WERI-Rb-1 (cell line): ENCODE measurements around the gene PRR5.

ENCODE experiments used
- DNase-seq: peaks from one replicate; pipeline ENCODE4 v3.0.0-alpha.2; 2020
- H3K27ac ChIP-seq: fragments of 250-450 bp; sonication (Bioruptor Pico); 2 replicates; pipeline ENCODE4 v1.5.1; 2020; ENCODE audit warnings: mild to moderate bottlenecking, moderate library complexity
- H3K27me3 ChIP-seq: fragments of 250-450 bp; sonication (Bioruptor Pico); 2 replicates; pipeline ENCODE4 v1.5.1; 2021; ENCODE audit warnings: mild to moderate bottlenecking, low read depth, moderate library complexity; ENCODE audit not compliant: insufficient read depth, severe bottlenecking
- H3K36me3 ChIP-seq: fragments of 250-450 bp; sonication (Bioruptor Pico); 2 replicates; pipeline ENCODE4 v1.5.1; 2020; ENCODE audit warnings: mild to moderate bottlenecking, moderate library complexity
- H3K4me3 ChIP-seq: 2 replicates; pipeline ENCODE4 v1.5.1; 2011; ENCODE audit warnings: low read depth, mild to moderate bottlenecking, control low read depth, low read length
- H3K9me3 ChIP-seq: fragments of 250-450 bp; sonication (Bioruptor Pico); 2 replicates; pipeline ENCODE4 v1.5.1; 2021; ENCODE audit warnings: mild to moderate bottlenecking, moderate library complexity; ENCODE audit not compliant: severe bottlenecking
- CTCF ChIP-seq: IDR thresholded peaks from 2 replicates; pipeline ENCODE4 v1.5.1; 2011; ENCODE audit warnings: low read depth, mild to moderate bottlenecking, control low read depth, inconsistent platforms, low read length

Gene PRR5

GRCh38 chr22:44765571-44766285, 63.7 kb downstream of the PRR5 start:
- no peak for TF ChIP-seq CTCF
- Histone ChIP-seq H3K27me3 (no peaks in the 10 kb centered on the region), H3K4me3 (no peak overlapping the region), H3K36me3 (no peaks in the 10 kb centered on the region), H3K27ac (no peak overlapping the region), H3K9me3 (no peaks in the 10 kb centered on the region)
- no peak for DNase-seq

- Histone ChIP-seq H3K36me3 (no peaks in the 10 kb centered on the region), H3K4me3 (no peak overlapping the region), H3K27me3 (no peaks in the 10 kb centered on the region), H3K27ac (no peak overlapping the region), H3K9me3 (peaks cover 9% of the 10 kb centered on the region)
- DNase-seq = no peak
- TF ChIP-seq CTCF = no peak
Observed at GRCh38 chr22:44773082-44773481, 71.1 kb downstream of the PRR5 start.

GRCh38 chr22:44775862-44776261, 73.9 kb downstream of the PRR5 start:
- Histone ChIP-seq H3K27ac (no peak overlapping the region), H3K4me3 (no peak overlapping the region), H3K9me3 (peaks cover 9% of the 10 kb centered on the region), H3K27me3 (no peaks in the 10 kb centered on the region), H3K36me3 (no peaks in the 10 kb centered on the region)
- TF ChIP-seq CTCF = no peak
- DNase-seq = no peak

GRCh38 chr22:44776605-44777363, 74.8 kb downstream of the PRR5 start:
- Histone ChIP-seq H3K4me3 (no peak overlapping the region), H3K9me3 (peaks cover 9% of the 10 kb centered on the region), H3K27ac (no peak overlapping the region), H3K27me3 (no peaks in the 10 kb centered on the region), H3K36me3 (no peaks in the 10 kb centered on the region)
- TF ChIP-seq CTCF = no peak
- peak; percentile 30 for DNase-seq

- H3K36me3 ChIP-seq = no peaks in the 10 kb centered on the region
- no peaks in the 10 kb centered on the region for H3K27me3 ChIP-seq
- H3K9me3 ChIP-seq = peaks cover 9% of the 10 kb centered on the region
- DNase-seq = no peak
- TF ChIP-seq CTCF = no peak
- no peak overlapping the region for H3K27ac ChIP-seq
- H3K4me3 ChIP-seq = no peak overlapping the region
Observed at GRCh38 chr22:44777364-44777755, 75.4 kb downstream of the PRR5 start.
